RWPE2 (cell line): ENCODE measurements around the gene ANKEF1.

ENCODE experiments used
- ATAC-seq: fragments of 200-7000 bp; cut with Tn5 transposase; 3 replicates; pipeline ENCODE4 v1.9.1; 2021; ENCODE audit warnings: low read depth
- DNase-seq: peaks from one replicate; pipeline ENCODE4 v3.0.0-alpha.2; 2020; ENCODE audit warnings: low spot score
- H3K27ac ChIP-seq: fragments of 450-650 bp; 2 replicates; pipeline ENCODE4 v1.5.1; 2017; ENCODE audit warnings: mild to moderate bottlenecking; ENCODE audit not compliant: poor library complexity, severe bottlenecking
- H3K27me3 ChIP-seq: fragments of 250-450 bp; sonication (Bioruptor Pico); 2 replicates; pipeline ENCODE4 v1.5.1; 2021; ENCODE audit warnings: mild to moderate bottlenecking, moderate library complexity; ENCODE audit not compliant: insufficient read depth, poor library complexity, severe bottlenecking
- H3K36me3 ChIP-seq: fragments of 250-450 bp; sonication (Bioruptor Pico); 2 replicates; pipeline ENCODE4 v1.5.1; 2020; ENCODE audit warnings: low read depth, mild to moderate bottlenecking, moderate library complexity
- H3K4me1 ChIP-seq: fragments of 250-450 bp; sonication (Bioruptor Pico); 2 replicates; pipeline ENCODE4 v1.5.1; 2021; ENCODE audit warnings: mild to moderate bottlenecking, moderate library complexity; ENCODE audit not compliant: insufficient read depth, poor library complexity, severe bottlenecking
- H3K4me3 ChIP-seq: fragments of 250-450 bp; sonication (Bioruptor Pico); 2 replicates; pipeline ENCODE4 v1.5.1; 2021; ENCODE audit warnings: mild to moderate bottlenecking, moderate library complexity; ENCODE audit not compliant: severe bottlenecking
- H3K9me3 ChIP-seq: fragments of 250-450 bp; sonication (Bioruptor Pico); 2 replicates; pipeline ENCODE4 v1.5.1; 2021; ENCODE audit warnings: mild to moderate bottlenecking, moderate library complexity; ENCODE audit not compliant: severe bottlenecking
- CTCF ChIP-seq: fragments of 450-650 bp; IDR thresholded peaks from one replicate; pipeline ENCODE4 v1.5.1; 2017; ENCODE audit warnings: mild to moderate bottlenecking, moderate library complexity; ENCODE audit not compliant: poor library complexity, severe bottlenecking

The ANKEF1 gene

GRCh38 chr20:10007747-10008146 lies 27.0 kb upstream of the ANKEF1 start:
- no peak overlapping the region for H3K4me3 ChIP-seq
- DNase-seq (no peak), ATAC-seq (no peak)
- no peak overlapping the region for H3K27ac ChIP-seq
- TF ChIP-seq CTCF: no peak
- H3K4me1 ChIP-seq: no peaks in the 10 kb centered on the region
- H3K27me3 ChIP-seq: no peaks in the 10 kb centered on the region
- H3K9me3 ChIP-seq: no peaks in the 10 kb centered on the region
- no peaks in the 10 kb centered on the region for H3K36me3 ChIP-seq

- ATAC-seq: no peak
- DNase-seq: no peak
- Histone ChIP-seq H3K4me1 (no peaks in the 10 kb centered on the region), H3K9me3 (no peaks in the 10 kb centered on the region), H3K27me3 (no peaks in the 10 kb centered on the region), H3K27ac (no peak overlapping the region), H3K36me3 (no peaks in the 10 kb centered on the region), H3K4me3 (no peak overlapping the region)
- no peak for TF ChIP-seq CTCF
These were observed 22.3 kb upstream of the ANKEF1 start for GRCh38 chr20:10012464-10012863.

- ATAC-seq (no peak), DNase-seq (no peak)
- no peak for TF ChIP-seq CTCF
- Histone ChIP-seq H3K4me1 (no peaks in the 10 kb centered on the region), H3K9me3 (no peaks in the 10 kb centered on the region), H3K36me3 (no peaks in the 10 kb centered on the region), H3K4me3 (no peak overlapping the region), H3K27ac (no peak overlapping the region), H3K27me3 (no peaks in the 10 kb centered on the region)
These were observed 20.4 kb upstream of the ANKEF1 start for GRCh38 chr20:10014431-10014830.

DNA sequence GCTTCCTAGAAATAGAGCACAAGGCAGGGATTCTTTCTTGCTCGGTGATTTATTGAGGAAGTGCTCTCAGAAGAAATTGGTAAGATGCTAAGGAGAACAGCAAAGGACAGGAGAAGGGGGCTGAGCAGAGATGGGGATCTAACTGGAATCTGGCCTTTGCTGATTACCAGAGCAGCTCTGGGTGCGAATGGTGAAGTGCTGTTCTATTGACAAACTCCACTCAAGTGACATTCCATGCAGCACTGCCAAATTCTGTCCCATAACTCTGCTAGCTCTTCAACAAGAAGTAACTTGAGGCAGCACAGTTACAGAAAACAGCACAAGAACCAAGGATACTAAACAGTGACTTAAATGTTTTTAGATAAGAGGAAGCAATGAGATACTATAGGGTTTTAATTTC lies 13.8 kb upstream of the ANKEF1 start:
- Histone ChIP-seq H3K27ac (no peak overlapping the region), H3K4me1 (no peaks in the 10 kb centered on the region), H3K9me3 (no peaks in the 10 kb centered on the region), H3K27me3 (no peaks in the 10 kb centered on the region), H3K36me3 (no peaks in the 10 kb centered on the region), H3K4me3 (no peak overlapping the region)
- ATAC-seq (no peak), DNase-seq (no peak)
- TF ChIP-seq CTCF: no peak

DNA sequence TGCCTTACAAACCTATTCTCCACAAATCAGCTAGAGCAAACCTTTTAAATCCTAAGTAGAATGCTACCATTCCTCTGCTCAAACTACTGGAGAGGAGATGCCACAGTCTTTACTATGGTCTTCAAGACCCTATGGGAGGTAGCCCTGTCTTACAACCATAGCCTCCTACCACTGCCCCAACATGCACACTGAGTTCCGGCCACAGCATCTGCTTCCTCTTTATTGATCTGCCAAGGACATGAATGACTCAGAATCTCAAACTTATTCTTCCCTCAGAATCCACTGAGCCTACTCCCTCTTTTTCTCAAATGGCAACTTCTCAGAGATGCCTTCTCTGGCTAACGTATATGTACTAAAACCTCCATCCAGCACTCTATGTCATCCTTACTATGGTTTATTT lies 12.2 kb upstream of the ANKEF1 start:
- Histone ChIP-seq H3K4me1 (no peaks in the 10 kb centered on the region), H3K4me3 (no peak overlapping the region), H3K27ac (no peak overlapping the region), H3K9me3 (no peaks in the 10 kb centered on the region), H3K27me3 (no peaks in the 10 kb centered on the region), H3K36me3 (no peaks in the 10 kb centered on the region)
- ATAC-seq (no peak), DNase-seq (no peak)
- no peak for TF ChIP-seq CTCF
